ENCODE data around the gene ZNF764.
A peak's percentile ranks its signal among the peaks of the same experiment; 100 is the strongest.

Gene ZNF764

DNA sequence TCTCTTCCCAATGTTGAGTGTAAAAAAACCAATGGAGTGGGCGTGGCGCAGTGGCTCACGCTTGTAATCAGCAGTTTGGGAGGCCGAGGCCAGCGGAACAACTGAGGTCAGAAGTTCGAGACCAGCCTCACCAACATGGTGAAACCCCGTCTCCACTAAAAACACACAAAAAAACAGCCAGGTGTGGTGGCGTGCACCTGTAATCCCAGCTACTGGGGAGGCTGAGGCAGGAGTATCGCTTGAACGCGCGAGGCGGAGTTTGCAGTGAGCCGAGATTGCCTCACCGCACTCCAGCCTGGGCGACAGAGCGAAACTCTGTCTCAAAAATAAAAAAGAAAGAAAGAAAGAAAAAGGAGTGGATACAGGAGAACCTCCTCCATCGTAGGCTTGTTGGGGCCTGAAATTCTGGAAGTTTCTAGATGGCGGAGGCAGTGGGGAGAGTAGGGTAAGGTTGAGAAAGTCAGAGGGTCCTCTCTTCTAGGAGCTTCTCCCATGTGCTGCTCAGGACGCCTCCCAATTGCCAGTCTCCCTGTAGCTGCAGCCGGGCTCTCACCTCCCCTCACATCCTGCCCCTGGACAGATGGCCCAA, 709 bp upstream of the ZNF764 start:
- peak overlapping the region; percentile 83 for H3K4me3 ChIP-seq (ENCODE audit: low read depth, low read length)

DNA sequence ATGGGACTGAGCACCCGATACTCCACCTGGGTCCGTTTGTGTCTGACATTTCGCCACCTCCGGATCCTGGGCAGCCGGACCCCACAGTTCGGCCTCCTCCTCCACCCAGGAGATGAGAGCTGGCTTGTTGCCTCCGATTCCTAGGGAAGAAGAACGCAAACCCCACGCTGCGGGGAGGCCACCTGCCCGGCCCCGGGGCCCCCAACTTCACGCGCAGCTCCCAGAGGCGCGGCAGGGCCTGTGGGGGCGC, 542 bp downstream of the ZNF764 start:
- in situ Hi-C loops (cut with HindIII; ENCODE audit: low sequenced_read_pairs), result no loop called here
- no peak for DNase-seq (ENCODE audit: low read depth)
- TF ChIP-seq, protein P1, sequence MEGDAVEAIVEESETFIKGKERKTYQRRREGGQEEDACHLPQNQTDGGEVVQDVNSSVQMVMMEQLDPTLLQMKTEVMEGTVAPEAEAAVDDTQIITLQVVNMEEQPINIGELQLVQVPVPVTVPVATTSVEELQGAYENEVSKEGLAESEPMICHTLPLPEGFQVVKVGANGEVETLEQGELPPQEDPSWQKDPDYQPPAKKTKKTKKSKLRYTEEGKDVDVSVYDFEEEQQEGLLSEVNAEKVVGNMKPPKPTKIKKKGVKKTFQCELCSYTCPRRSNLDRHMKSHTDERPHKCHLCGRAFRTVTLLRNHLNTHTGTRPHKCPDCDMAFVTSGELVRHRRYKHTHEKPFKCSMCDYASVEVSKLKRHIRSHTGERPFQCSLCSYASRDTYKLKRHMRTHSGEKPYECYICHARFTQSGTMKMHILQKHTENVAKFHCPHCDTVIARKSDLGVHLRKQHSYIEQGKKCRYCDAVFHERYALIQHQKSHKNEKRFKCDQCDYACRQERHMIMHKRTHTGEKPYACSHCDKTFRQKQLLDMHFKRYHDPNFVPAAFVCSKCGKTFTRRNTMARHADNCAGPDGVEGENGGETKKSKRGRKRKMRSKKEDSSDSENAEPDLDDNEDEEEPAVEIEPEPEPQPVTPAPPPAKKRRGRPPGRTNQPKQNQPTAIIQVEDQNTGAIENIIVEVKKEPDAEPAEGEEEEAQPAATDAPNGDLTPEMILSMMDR (IDR thresholded peaks at IDR 0.05; ENCODE audit: low read depth, low read length, missing control alignments), result peak; percentile 3
- H3K4me3 ChIP-seq (ENCODE audit: low read depth, low read length), result peak overlapping the region; percentile 83

More for the DNA sequence above, 709 bp upstream of the ZNF764 start:
- in situ Hi-C loops (cut with HindIII; ENCODE audit: low sequenced_read_pairs), result no loop called here
- TF ChIP-seq, protein P1 (IDR thresholded peaks at IDR 0.05; ENCODE audit: low read depth, low read length, missing control alignments), result no peak
- no peak for DNase-seq (ENCODE audit: low read depth)

DNA sequence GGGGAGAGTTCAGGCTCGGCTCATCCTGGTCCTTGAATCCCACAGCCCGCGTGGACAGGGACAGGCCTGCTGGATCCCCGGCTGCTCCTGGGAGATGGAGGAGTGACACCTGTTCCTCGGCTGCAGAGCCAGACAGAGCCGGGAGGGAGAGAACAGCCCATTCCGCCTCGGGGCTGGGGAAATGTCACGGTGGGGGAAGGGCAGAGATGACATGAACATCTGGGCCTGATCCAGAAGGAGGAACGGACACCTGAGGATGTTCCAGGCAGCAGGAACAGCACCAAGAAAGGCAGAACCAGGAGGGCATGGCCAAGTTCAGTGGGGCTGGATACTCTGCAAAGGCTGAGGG, 2.1 kb downstream of the ZNF764 start:
- DNase-seq (ENCODE audit: low read depth), result no peak
- in situ Hi-C loops (cut with HindIII; ENCODE audit: low sequenced_read_pairs), result no loop called here
- H3K4me3 ChIP-seq (ENCODE audit: low read depth, low read length), result no peak overlapping the region
- TF ChIP-seq, protein P1 (IDR thresholded peaks at IDR 0.05; ENCODE audit: low read depth, low read length, missing control alignments), result no peak

DNA sequence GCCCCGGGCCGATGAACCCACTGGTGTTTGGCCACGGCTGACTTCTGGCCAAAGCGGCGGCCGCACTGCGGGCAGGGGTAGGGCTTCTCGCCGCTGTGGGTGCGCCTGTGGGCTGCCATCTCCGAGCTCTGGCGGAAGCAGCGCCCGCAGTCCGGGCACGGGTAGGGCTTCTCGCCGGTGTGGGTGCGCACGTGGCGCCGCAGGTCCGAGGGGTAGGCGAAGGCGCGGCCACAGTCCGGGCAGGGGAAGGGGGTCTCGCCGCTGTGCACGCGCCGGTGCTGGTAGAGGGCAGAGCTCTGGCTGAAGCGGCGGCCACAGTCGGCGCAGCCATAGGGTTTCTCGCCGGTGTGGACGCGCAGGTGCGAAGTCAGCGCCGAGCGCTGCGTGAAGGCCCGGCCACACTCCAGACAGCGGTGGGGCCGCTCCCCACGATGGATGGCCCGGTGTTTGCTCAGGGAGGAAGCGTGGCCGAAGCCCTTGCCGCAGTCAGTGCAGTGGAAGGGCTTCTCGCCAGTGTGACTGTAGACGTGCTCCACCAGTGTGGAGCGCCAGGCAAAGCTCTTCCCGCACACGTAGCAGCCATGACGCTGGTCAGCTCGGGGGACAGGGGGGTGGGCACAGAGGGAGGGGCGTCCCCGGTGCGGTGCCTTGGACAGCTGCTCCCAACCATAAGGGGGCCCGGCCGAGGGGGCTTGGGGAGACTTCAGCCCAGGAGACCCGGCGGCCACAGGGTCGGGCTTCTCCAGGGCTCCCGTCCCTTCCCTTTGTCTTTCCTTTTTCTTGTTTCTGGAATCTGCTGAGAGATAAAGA, 2.7 kb downstream of the ZNF764 start:
- TF ChIP-seq, protein P1 (IDR thresholded peaks at IDR 0.05; ENCODE audit: low read depth, low read length, missing control alignments), result no peak
- in situ Hi-C loops (cut with HindIII; ENCODE audit: low sequenced_read_pairs), result no loop called here
- no peak for DNase-seq (ENCODE audit: low read depth)
- no peak overlapping the region for H3K4me3 ChIP-seq (ENCODE audit: low read depth, low read length)

DNA sequence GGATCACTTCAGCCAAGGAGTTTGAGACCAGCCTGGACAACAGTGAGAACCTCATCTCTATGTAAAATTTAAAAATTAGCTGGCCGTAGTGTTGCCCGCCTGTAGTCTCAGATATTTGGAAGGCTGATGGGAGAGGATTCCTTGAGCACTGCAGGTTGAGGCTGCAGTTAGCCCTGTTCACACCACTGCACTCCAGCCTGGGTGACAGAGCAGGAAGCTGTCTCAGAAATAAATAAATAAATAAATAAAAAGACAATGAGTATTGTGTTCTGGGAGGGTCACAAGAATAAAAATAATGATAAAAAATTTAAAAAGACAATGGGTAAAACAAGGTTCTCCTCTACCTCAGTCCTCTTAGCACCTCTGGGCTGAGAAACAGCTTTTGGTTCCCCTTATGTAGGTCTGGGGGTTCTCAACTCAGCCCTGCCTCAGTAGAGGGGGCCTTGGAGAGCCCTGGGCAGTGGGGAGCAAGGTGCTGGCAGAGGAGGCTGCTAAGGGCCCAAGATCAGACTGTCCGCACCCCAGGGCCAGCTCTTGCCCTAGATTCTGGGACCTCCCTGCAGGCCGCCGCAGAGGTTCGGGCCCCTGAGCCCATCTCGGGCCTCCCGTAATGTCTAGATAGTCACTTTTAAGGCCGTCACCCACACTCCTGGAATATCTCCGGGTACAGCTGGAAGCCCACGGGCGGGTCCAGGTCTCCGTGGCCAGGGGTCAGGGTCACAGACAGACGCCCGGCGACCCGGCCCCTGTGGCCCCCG, 3.4 kb downstream of the ZNF764 start:
- in situ Hi-C loops (cut with HindIII; ENCODE audit: low sequenced_read_pairs), result no loop called here
- no peak for DNase-seq (ENCODE audit: low read depth)
- no peak overlapping the region for H3K4me3 ChIP-seq (ENCODE audit: low read depth, low read length)
- TF ChIP-seq, protein P1 (IDR thresholded peaks at IDR 0.05; ENCODE audit: low read depth, low read length, missing control alignments), result no peak

DNA sequence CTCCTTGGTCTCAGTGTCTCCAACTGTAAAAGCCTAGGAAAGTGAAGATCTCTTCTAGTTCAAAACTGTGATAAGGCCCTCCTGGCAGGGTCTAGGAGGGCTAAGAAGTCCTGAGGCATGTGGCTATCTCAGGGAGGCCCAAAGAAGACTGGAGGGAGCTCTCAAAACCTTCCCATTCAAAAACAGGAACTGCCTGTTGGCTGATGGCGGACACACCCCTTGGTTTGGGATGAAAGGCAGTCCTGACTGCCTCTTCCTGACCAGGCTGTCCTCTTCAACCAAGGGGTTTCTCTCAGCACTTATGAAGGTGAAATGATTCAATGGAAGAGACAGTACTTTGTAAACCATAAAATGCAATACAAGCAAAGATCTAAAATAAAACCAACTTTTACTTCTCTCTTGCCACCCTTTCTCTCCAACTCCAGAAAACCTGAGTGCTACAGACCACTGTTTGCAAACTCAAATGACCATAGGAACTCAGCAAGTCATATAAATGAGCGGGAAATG, 4.7 kb downstream of the ZNF764 start:
- DNase-seq (ENCODE audit: low read depth), result no peak
- in situ Hi-C loops (cut with HindIII; ENCODE audit: low sequenced_read_pairs), result no loop called here
- H3K4me3 ChIP-seq (ENCODE audit: low read depth, low read length), result no peak overlapping the region
- TF ChIP-seq, protein P1 (IDR thresholded peaks at IDR 0.05; ENCODE audit: low read depth, low read length, missing control alignments), result no peak

Measured in astrocyte of the cerebellum (primary cell).